Fibroblast of lung (primary cell): ENCODE data around the gene HS3ST1.

Experiments
- CTCF ChIP-seq, 2 donors: IDR thresholded peaks in 1 of 2; conservative IDR thresholded peaks in 1 of 2; 1 replicate in 1 of 2; 2 replicates in 1 of 2; pipeline ENCODE4 v1.5.1; 2011 to 2012; ENCODE audit warnings: low read length in 2 of 2, control low read depth in 1 of 2, inconsistent platforms in 1 of 2, low read depth in 1 of 2, mild to moderate bottlenecking in 1 of 2
- EZH2 ChIP-seq: IDR thresholded peaks from 2 replicates; pipeline ENCODE4 v1.5.1; 2012; ENCODE audit warnings: low read length, control low read depth, mild to moderate bottlenecking; ENCODE audit errors: missing control alignments

GRCh38 chr4:11472535-11472934 is 43.8 kb upstream of the HS3ST1 start:
- no peak for TF ChIP-seq EZH2
- no peak for TF ChIP-seq CTCF (conservative IDR thresholded peaks at IDR 0.05 in 1 of 2, IDR thresholded peaks at IDR 0.05 in 1 of 2; ENCODE audit: low read depth in 1 of 2, low read length in 2 of 2)
